Hepatocyte (in vitro differentiated cells): ENCODE results near the gene XKR7. TPM values are rescaled to one million over a fixed set of nuclear protein-coding genes. Genes with fewer than 3 reads are reported as not detected.
A peak's percentile ranks its signal among the peaks of the same experiment; 100 is the strongest.

Source experiments
- DNase-seq: peaks from one replicate; pipeline ENCODE4 v3.0.0-alpha.2; 2016; ENCODE audit warnings: low spot score
- H2AFZ ChIP-seq: fragments of 200-600 bp; sonication (generic); 2 replicates; pipeline ENCODE4 v1.6.0; 2016; ENCODE audit warnings: antibody characterized with exemption, mild to moderate bottlenecking
- H3K27ac ChIP-seq: fragments of 200-600 bp; sonication (generic); 2 replicates; pipeline ENCODE4 v1.5.1; 2016; ENCODE audit warnings: mild to moderate bottlenecking
- H3K27me3 ChIP-seq: fragments of 200-600 bp; sonication (generic); 2 replicates; pipeline ENCODE4 v1.6.1; 2016
- H3K36me3 ChIP-seq: fragments of 200-600 bp; sonication (generic); replicated peaks from 2 replicates; pipeline ENCODE4 v1.5.1; 2016; ENCODE audit warnings: low read depth; ENCODE audit not compliant: insufficient read depth
- H3K4me1 ChIP-seq: fragments of 200-600 bp; sonication (generic); 2 replicates; pipeline ENCODE4 v1.5.1; 2016; ENCODE audit warnings: mild to moderate bottlenecking, moderate library complexity; ENCODE audit not compliant: insufficient read depth
- H3K4me2 ChIP-seq: fragments of 200-600 bp; sonication (generic); 2 replicates; pipeline ENCODE4 v1.6.0; 2016
- H3K4me3 ChIP-seq: fragments of 200-600 bp; sonication (generic); 2 replicates; pipeline ENCODE4 v1.5.1; 2016; ENCODE audit warnings: mild to moderate bottlenecking
- H3K79me2 ChIP-seq: fragments of 200-600 bp; sonication (generic); 2 replicates; pipeline ENCODE4 v1.6.0; 2017; ENCODE audit warnings: mild to moderate bottlenecking
- H3K9me2 ChIP-seq: fragments of 200-600 bp; sonication (generic); replicated peaks from 2 replicates; pipeline ENCODE4 v1.6.0; 2017; ENCODE audit warnings: mild to moderate bottlenecking; ENCODE audit not compliant: insufficient read depth
- H3K9me3 ChIP-seq: fragments of 200-600 bp; sonication (generic); 2 replicates; pipeline ENCODE4 v1.5.1; 2016; ENCODE audit warnings: low read depth, mild to moderate bottlenecking
- H4K20me1 ChIP-seq: fragments of 200-600 bp; sonication (generic); 2 replicates; pipeline ENCODE4 v1.6.0; 2016; ENCODE audit warnings: mild to moderate bottlenecking; ENCODE audit not compliant: insufficient read depth, poor library complexity, severe bottlenecking
- EZH2 ChIP-seq: fragments of 200-600 bp; sonication (generic); IDR thresholded peaks from 2 replicates; pipeline ENCODE4 v1.6.1; 2016; ENCODE audit warnings: antibody characterized with exemption, mild to moderate bottlenecking, borderline replicate concordance
- EZH2phosphoT487 ChIP-seq: fragments of 200-600 bp; sonication (generic); IDR thresholded peaks from one replicate; pipeline ENCODE4 v1.6.1; 2018; ENCODE audit warnings: antibody characterized with exemption, mild to moderate bottlenecking, low read depth, moderate library complexity; ENCODE audit not compliant: unreplicated experiment, severe bottlenecking
- WGBS: methylation state at CpG from one replicate; pipeline ENCODE4 v1.1.6; 2016; ENCODE audit warnings: low lambda C conversion rate; ENCODE audit errors: missing lambda C conversion rate; 5-methylcytosine and 5-hydroxymethylcytosine counted together
- polyA plus RNA-seq: library from polyadenylated mRNA; unstranded; fragments of >200 nt; fragmentation: Nextera tagmentation; extraction: Ambion mirVana; gene quantifications from 2 replicates; pipeline ENCODE4 v1.2.1, GENCODE V29; 2016
- total RNA-seq: library from RNA; depleted of rRNA; stranded (reverse); fragments of >200 nt; gene quantifications from 2 replicates; pipeline ENCODE4 v1.2.3, GENCODE V29; 2014
- TF ChIP-seq, protein P1 (sequence below): fragments of 200-600 bp; sonication (generic); IDR thresholded peaks from 2 replicates; pipeline ENCODE4 v1.5.1; 2016; ENCODE audit warnings: antibody characterized with exemption, mild to moderate bottlenecking; ENCODE audit not compliant: poor library complexity

The XKR7 gene
- total and polyA plus RNA-seq, 2 experiments from 2014 or later: 0.37 TPM; not detected in 1

DNA sequence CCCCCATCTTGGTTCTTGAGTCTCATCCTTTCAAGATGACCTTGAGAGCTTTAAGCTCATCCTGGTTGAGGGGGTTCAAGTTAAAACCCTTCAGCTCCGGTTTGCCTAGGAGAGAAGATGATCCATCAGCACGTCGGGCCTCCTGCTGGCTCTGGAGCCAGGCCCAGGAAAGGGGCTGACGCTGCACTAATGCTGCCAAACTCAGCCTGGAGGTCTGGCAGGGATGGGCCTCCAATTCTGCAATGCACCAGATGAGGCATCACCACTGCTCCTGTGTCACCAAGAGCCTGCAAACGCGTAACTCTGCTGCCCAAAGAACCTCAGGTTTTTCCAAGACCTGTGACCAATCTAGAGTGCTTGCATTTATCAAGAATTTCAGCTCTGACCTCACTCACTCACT is 22.2 kb upstream of the XKR7 start:
- 93% methylated on average over 6 of the region's 6 CpGs for WGBS
- Histone ChIP-seq H3K27ac (no peak overlapping the region), H3K79me2 (peaks cover 26% of the 10 kb centered on the region), H2AFZ (no peak overlapping the region), H3K9me2 (no peaks in the 10 kb centered on the region), H3K36me3 (peaks cover 5% of the 10 kb centered on the region), H3K9me3 (no peaks in the 10 kb centered on the region), H3K4me2 (no peak overlapping the region), H3K4me1 (peaks cover 6% of the 10 kb centered on the region), H3K27me3 (no peaks in the 10 kb centered on the region), H4K20me1 (peaks cover 10% of the 10 kb centered on the region), H3K4me3 (no peak overlapping the region)
- no peak for DNase-seq
- TF ChIP-seq EZH2 (no peak), EZH2phosphoT487 (no peak)
- TF ChIP-seq, protein P1, sequence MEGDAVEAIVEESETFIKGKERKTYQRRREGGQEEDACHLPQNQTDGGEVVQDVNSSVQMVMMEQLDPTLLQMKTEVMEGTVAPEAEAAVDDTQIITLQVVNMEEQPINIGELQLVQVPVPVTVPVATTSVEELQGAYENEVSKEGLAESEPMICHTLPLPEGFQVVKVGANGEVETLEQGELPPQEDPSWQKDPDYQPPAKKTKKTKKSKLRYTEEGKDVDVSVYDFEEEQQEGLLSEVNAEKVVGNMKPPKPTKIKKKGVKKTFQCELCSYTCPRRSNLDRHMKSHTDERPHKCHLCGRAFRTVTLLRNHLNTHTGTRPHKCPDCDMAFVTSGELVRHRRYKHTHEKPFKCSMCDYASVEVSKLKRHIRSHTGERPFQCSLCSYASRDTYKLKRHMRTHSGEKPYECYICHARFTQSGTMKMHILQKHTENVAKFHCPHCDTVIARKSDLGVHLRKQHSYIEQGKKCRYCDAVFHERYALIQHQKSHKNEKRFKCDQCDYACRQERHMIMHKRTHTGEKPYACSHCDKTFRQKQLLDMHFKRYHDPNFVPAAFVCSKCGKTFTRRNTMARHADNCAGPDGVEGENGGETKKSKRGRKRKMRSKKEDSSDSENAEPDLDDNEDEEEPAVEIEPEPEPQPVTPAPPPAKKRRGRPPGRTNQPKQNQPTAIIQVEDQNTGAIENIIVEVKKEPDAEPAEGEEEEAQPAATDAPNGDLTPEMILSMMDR: no peak

DNA sequence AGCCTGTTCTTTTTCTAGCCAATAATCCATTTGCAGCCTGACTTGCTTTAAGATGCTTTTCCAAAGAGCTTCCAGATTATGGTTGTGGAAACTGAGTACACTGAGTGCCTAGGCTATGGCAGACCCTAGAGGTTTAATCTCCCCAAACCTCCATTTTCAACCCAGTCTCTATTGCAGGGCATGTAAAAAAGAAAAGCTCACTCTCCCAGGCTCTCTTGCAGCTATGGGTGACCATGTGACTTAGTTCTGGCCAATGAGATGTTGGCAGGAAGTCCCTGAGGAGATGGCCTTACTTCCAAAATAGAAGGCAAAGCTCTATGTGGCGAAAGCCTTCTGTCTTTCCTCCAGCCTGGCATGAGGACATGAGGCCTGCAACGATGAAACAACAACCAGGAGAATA is 19.9 kb upstream of the XKR7 start:
- Histone ChIP-seq H3K4me2 (no peak overlapping the region), H3K36me3 (peaks cover 5% of the 10 kb centered on the region), H4K20me1 (peaks cover 12% of the 10 kb centered on the region), H3K4me1 (peaks cover 9% of the 10 kb centered on the region), H3K9me2 (no peaks in the 10 kb centered on the region), H3K9me3 (no peaks in the 10 kb centered on the region), H3K79me2 (peaks cover 35% of the 10 kb centered on the region), H3K4me3 (no peak overlapping the region), H3K27ac (no peak overlapping the region), H2AFZ (no peak overlapping the region), H3K27me3 (no peaks in the 10 kb centered on the region)
- TF ChIP-seq EZH2phosphoT487 (no peak), EZH2 (no peak)
- TF ChIP-seq, protein P1: no peak
- DNase-seq: no peak
- WGBS: 95% methylated on average over 2 of the region's 2 CpGs

DNA sequence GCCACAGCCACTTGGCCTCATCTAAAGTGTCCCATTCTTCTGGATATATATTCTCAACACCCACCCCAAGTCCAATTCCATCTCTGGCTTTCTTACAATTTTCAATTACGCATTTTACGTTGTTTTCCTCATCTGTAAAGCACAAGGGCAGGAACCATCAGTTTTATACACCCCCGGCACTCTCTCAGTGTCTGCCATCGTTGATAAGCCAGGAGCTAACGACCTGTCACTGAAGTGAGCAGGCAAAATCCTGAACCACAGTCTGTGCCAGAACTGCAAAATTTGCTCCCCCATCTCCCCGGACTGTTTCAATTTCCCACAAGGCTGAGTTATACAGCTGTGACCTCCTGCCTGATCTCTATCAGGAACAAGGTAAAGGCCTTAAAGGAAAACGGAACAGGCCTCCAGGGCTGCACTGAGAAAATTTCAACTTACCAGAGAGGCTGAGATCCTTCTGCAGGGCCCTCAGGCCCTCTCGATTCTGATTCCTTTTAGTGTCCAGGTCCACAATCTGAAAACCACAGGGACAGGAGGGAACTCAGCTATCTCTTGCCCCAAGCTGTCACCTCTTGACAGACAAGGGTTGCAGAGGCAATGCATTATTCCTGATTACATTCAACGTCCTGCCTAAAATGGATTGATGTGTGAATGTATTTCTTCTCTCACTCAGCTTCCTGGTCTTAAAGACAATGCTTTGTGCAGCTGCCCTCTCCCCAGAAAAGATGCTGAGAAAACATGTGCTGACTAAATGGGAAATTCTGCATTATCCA is 17.9 kb upstream of the XKR7 start:
- H3K36me3 ChIP-seq: peaks cover 5% of the 10 kb centered on the region
- H3K27me3 ChIP-seq: no peaks in the 10 kb centered on the region
- H3K4me2 ChIP-seq: peak overlapping the region; percentile 92
- peaks cover 12% of the 10 kb centered on the region for H4K20me1 ChIP-seq
- no peaks in the 10 kb centered on the region for H3K9me2 ChIP-seq
- peaks cover 9% of the 10 kb centered on the region for H3K4me1 ChIP-seq
- no peak overlapping the region for H3K27ac ChIP-seq
- peaks cover 35% of the 10 kb centered on the region for H3K79me2 ChIP-seq
- H3K4me3 ChIP-seq: no peak overlapping the region
- no peaks in the 10 kb centered on the region for H3K9me3 ChIP-seq
- DNase-seq: no peak
- no peak for TF ChIP-seq EZH2phosphoT487
- TF ChIP-seq, protein P1: no peak
- no peak overlapping the region for H2AFZ ChIP-seq
- 93% methylated on average over 9 of the region's 9 CpGs for WGBS
